Neural crest cell (in vitro differentiated cells): ENCODE measurements around the gene RASA3. TPM values are rescaled to one million over a fixed set of nuclear protein-coding genes. Genes with fewer than 3 reads are reported as not detected.

Experiments used
- DNase-seq: peaks from one replicate; pipeline ENCODE4 v3.0.0; 2021; ENCODE audit warnings: low read depth, mixed read lengths, low spot score
- H3K27ac Mint-ChIP-seq: one replicate; pipeline ENCODE4 v1.8.0; 2021; ENCODE audit warnings: mild to moderate bottlenecking, mixed read lengths; ENCODE audit not compliant: unreplicated experiment
- H3K27me3 Mint-ChIP-seq: 2 replicates; pipeline ENCODE4 v1.8.0; 2021; ENCODE audit warnings: low read depth, mild to moderate bottlenecking, mixed read lengths
- H3K36me3 Mint-ChIP-seq: 2 replicates; pipeline ENCODE4 v1.8.0; 2021; ENCODE audit warnings: low read depth, mild to moderate bottlenecking, mixed read lengths
- H3K4me1 Mint-ChIP-seq: 2 replicates; pipeline ENCODE4 v1.8.0; 2021; ENCODE audit warnings: mixed read lengths
- H3K4me3 Mint-ChIP-seq: one replicate; pipeline ENCODE4 v1.8.0; 2021; ENCODE audit warnings: mild to moderate bottlenecking, mixed read lengths
- H3K9me3 Mint-ChIP-seq: 2 replicates; pipeline ENCODE4 v1.8.0; 2021; ENCODE audit warnings: mixed read lengths
- total RNA-seq: library from RNA; stranded (reverse); gene quantifications from 2 replicates; pipeline ENCODE4 v1.2.1, GENCODE V29; 2021
- TF ChIP-seq, protein P1 (sequence below): fragments of 200-600 bp; sonication (generic); conservative IDR thresholded peaks from 2 replicates; pipeline ENCODE4 v1.5.0; 2021; ENCODE audit warnings: antibody characterized with exemption, mild to moderate bottlenecking

The RASA3 gene
- total RNA-seq, 1 donor from 2014 or later: 29.5 TPM

DNA sequence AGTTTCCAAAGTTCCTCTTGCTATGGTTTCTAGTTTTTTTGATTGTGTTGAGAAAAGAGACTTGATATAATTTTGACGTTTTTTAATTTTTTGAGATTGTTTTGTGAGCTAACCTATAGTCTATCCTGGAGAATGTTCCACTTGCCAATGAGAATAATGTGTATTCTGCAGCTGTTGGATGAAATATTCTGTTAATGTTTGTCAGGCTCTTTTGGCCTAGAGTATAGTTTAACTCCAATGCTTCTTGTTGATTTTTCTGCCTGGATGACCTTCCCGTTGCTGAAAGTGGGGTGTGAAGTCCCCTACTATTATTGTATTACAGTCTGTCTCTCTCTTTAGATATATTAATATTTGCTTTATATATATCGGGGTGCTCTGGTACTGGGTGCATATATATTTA lies 40.0 kb downstream of the RASA3 start:
- peaks cover 14% of the 10 kb centered on the region for H3K9me3 Mint-ChIP-seq
- H3K4me3 Mint-ChIP-seq: no peak overlapping the region
- H3K27ac Mint-ChIP-seq: no peak overlapping the region
- TF ChIP-seq, protein P1, sequence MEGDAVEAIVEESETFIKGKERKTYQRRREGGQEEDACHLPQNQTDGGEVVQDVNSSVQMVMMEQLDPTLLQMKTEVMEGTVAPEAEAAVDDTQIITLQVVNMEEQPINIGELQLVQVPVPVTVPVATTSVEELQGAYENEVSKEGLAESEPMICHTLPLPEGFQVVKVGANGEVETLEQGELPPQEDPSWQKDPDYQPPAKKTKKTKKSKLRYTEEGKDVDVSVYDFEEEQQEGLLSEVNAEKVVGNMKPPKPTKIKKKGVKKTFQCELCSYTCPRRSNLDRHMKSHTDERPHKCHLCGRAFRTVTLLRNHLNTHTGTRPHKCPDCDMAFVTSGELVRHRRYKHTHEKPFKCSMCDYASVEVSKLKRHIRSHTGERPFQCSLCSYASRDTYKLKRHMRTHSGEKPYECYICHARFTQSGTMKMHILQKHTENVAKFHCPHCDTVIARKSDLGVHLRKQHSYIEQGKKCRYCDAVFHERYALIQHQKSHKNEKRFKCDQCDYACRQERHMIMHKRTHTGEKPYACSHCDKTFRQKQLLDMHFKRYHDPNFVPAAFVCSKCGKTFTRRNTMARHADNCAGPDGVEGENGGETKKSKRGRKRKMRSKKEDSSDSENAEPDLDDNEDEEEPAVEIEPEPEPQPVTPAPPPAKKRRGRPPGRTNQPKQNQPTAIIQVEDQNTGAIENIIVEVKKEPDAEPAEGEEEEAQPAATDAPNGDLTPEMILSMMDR: no peak
- H3K36me3 Mint-ChIP-seq: peaks cover 33% of the 10 kb centered on the region
- DNase-seq: no peak
- H3K27me3 Mint-ChIP-seq: peaks cover 2% of the 10 kb centered on the region
- peaks cover 14% of the 10 kb centered on the region for H3K4me1 Mint-ChIP-seq

DNA sequence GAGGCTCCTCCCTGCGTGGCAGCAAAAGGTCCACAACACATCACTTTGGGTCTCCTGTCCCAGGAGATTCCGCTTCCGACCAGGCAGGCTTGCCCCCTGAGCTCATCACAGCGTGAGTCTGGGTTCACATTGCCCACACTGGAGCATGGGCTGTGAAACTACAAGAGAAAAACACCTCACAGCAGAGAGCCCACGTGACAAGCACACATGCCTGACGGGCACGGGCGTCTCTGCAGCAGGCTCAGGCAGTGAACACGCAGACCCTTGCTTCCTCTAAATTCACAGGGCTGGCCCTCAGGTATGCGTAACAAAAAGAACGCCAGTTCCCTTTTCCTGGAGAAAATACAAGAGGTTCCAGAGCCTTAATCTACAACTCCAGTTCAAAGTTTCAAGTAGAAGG lies 41.9 kb downstream of the RASA3 start:
- H3K27ac Mint-ChIP-seq: no peak overlapping the region
- TF ChIP-seq, protein P1: no peak
- peaks cover 31% of the 10 kb centered on the region for H3K36me3 Mint-ChIP-seq

DNA sequence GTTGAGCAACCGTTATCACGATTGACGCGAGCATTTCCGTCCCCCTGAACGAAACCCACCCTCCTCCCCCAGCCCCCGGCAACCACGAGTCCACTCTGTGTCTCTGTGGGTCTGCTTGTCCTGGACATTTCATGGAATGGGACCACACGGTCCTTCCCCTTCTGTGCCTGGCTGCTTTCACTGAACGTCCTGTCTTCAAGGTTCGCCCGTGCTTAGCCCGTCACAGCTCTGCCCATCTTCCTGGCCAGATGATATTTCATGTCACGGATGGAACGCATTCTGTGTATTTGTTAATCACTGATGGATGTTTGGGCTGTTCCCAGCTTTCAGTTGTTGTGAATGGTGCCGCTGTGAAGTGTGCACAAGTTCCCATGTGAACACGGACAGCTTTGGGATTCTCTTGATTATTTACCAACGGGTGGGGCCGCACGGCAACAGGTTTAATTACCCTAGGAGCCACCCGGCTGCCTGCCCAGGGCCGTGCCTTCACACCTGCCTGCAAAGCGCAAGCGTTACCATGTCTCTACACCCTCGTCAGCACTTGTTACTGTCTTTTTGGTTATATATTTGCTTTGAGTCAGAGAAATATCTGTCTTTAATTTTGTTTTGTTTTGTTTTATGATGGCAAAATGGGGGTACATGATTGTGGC lies 42.5 kb downstream of the RASA3 start:
- H3K27ac Mint-ChIP-seq: no peak overlapping the region

More for the DNA sequence above, 41.9 kb downstream of the RASA3 start:
- no peak for DNase-seq
- no peaks in the 10 kb centered on the region for H3K4me1 Mint-ChIP-seq
- H3K9me3 Mint-ChIP-seq: peaks cover 14% of the 10 kb centered on the region
- no peak overlapping the region for H3K4me3 Mint-ChIP-seq
- no peaks in the 10 kb centered on the region for H3K27me3 Mint-ChIP-seq

DNA sequence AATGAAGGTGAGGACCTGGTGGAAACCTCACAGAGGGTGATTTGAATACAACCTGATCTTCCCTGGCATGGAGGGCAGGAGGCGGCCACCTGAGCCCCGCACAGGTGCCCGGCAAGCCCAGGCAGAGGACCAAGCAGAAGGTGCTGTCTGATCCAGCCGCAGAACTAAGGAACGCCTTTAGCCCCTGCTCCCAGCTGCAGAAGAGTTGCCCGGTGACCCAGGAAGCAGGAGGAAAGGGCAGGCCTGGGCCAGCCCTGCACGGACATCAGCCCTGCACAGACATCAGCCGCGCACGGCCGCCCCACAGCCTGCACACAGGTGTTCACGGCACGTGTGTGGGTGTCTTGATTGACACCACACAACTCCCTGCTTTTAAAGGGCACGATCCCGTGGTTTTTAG lies 43.1 kb downstream of the RASA3 start:
- no peaks in the 10 kb centered on the region for H3K27me3 Mint-ChIP-seq
- TF ChIP-seq, protein P1: no peak
- H3K4me3 Mint-ChIP-seq: no peak overlapping the region
- H3K9me3 Mint-ChIP-seq: peaks cover 14% of the 10 kb centered on the region
- no peak for DNase-seq
- H3K27ac Mint-ChIP-seq: no peak overlapping the region
- H3K36me3 Mint-ChIP-seq: peaks cover 28% of the 10 kb centered on the region
- H3K4me1 Mint-ChIP-seq: no peaks in the 10 kb centered on the region

More for the DNA sequence above, 42.5 kb downstream of the RASA3 start:
- Mint-ChIP-seq H3K27me3 (no peaks in the 10 kb centered on the region), H3K9me3 (peaks cover 14% of the 10 kb centered on the region), H3K4me3 (no peak overlapping the region), H3K36me3 (peaks cover 29% of the 10 kb centered on the region), H3K4me1 (no peaks in the 10 kb centered on the region)
- TF ChIP-seq, protein P1: no peak
- no peak for DNase-seq

DNA sequence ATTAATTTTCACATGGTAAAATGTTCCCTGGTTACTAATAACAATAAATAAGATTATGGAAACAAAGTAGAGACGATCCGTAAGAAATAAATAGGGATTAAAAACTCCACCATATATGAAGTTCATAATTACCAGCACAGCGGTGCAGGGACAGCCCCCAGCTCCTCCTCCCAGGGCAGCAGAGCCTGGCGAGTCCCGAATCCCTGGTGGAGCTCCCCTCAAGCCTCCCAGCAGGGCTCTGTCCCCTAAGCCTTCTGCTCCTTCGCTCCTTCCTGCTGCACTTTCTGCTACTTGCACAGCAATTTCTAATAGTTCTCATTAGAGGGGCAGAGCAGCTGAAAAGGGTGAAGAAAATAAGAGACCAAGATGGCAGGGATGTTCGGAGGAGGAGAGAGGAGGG lies 43.6 kb downstream of the RASA3 start:
- Mint-ChIP-seq H3K27me3 (no peaks in the 10 kb centered on the region), H3K27ac (no peak overlapping the region), H3K36me3 (peaks cover 23% of the 10 kb centered on the region), H3K4me1 (no peaks in the 10 kb centered on the region), H3K9me3 (peaks cover 14% of the 10 kb centered on the region), H3K4me3 (no peak overlapping the region)
- DNase-seq: no peak
- TF ChIP-seq, protein P1: no peak
